HG02759 (cell line): ENCODE results near the gene AUTS2.
"Not testable (repeated sequence)": the region's sequence is repeated elsewhere in the genome, so short reads cannot be mapped to it uniquely, and the experiment has no call there.

ENCODE experiments used
- ATAC-seq: cut with Tn5 transposase; IDR thresholded peaks from one replicate; pipeline ENCODE4 v1.9.1; 2021; ENCODE audit warnings: mild to moderate bottlenecking, moderate library complexity; ENCODE audit not compliant: unreplicated experiment

The AUTS2 gene

GRCh38 chr7:69780379-69780778 lies 182.1 kb downstream of the AUTS2 start:
- ATAC-seq = no peak

GRCh38 chr7:69781412-69781846 lies 183.2 kb downstream of the AUTS2 start:
- no peak for ATAC-seq

- ATAC-seq = no peak
Measured at GRCh38 chr7:69782917-69783684, 184.8 kb downstream of the AUTS2 start.

GRCh38 chr7:69786130-69786529 lies 187.9 kb downstream of the AUTS2 start:
- not testable (repeated sequence) for ATAC-seq

DNA sequence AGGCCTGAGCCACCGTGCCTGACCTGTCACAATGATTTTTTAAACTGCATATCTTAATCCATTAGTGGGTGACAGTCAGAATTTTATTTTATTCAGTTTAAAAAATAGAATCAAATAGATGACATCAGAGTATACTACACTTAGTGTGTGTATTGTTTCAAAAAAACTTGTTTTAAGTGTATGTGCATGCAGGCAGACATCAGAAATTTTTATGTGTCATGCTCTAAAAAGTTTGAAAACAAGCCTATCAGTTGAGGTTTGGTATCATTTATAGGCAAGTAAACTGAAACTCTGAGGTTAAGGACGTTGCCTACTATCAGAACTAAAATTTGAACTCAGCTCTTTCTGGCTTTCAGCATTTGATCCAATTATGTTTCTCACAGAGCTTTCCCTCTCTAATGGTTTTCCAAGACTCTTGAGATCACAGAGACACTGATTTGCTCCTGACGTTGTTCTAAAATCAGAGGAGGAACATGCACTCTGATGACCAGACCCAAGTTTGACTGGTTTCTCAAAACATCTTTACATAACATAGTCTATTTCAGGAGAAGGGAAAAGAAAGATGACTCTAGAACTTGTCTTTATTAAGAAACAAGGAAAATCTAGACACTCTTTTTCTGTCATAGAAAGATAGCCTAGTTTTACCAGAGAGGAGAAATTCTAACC lies 188.6 kb downstream of the AUTS2 start:
- no peak for ATAC-seq

- no peak for ATAC-seq
Measured at GRCh38 chr7:69787736-69788431, 189.6 kb downstream of the AUTS2 start.

DNA sequence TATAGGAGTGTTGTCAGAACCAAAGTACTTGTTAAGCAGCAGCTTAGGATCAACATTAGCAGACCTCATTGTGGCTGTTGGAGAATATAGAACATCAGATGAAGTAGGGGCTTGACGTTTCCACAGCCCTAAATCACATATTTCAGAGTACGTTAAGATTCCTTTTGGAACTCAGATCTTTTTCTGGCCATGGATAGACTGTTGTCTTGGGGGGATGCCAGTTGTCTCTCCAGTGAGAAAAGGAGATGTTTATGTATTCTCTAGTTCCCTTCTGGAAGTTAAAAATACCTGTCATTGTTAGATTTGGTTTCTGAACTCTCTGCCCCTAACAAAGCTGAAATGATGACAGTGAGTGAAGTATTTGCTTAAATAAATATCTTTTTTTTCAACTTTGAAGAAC lies 191.3 kb downstream of the AUTS2 start:
- no peak for ATAC-seq

- ATAC-seq = no peak
Measured at GRCh38 chr7:69790977-69791724, 192.9 kb downstream of the AUTS2 start.

DNA sequence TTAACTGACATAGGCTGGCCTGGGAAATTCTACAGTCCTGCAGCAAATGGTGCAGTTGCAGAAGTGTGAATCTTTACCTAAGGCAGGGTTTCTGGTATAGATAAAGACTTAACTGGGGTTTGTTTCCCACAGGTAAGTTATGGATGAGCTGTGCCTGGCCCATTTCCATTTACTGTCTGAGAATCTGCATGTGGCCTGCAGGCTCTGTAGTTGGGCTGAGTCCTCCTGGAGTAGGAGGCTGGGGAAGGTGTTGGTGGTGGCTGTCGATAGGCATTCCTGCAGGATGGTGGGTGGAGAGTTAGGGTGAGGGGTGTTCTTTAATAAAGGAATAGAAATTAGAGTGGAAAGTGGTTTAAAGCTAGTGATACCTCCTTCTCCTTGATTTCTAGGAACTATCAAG lies 193.5 kb downstream of the AUTS2 start:
- no peak for ATAC-seq

DNA sequence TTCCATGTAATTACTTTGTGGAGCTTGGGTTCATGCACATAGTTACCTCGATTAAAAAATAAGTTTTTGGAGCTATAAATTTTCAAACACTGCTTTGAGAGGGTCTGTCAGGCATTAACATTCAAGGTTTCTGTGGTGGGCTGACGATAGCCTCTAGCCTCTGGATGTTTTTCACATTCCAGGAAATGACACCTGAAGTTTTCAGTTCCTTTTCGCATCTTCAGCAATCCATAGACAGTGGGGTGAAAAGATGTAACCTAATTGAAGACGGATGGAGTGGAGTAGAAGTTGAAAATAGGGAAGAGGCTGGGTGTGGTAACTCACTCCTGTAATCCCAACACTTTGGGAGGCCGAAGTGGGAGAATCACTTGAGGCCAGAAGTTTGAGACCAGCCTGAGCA lies 197.7 kb downstream of the AUTS2 start:
- ATAC-seq = no peak

DNA sequence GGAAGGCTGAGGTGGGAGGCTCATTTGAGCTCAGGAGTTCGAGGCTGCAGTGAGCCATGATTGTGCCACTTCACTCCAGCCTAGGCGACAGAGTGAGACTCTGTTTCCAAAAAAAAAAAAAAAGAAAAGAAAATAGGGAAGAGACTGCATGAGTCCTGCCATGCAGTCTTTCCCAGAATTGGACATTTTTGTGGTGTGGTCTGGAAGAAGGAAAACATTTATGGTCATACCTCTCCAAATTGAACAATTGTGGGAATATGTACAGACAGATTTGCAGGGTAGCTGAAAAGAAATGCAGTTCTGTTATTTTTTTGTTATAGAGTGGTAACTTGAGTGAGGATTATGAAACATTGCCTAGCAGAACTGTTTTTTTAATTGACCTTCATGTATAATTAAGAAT lies 198.1 kb downstream of the AUTS2 start:
- no peak for ATAC-seq

DNA sequence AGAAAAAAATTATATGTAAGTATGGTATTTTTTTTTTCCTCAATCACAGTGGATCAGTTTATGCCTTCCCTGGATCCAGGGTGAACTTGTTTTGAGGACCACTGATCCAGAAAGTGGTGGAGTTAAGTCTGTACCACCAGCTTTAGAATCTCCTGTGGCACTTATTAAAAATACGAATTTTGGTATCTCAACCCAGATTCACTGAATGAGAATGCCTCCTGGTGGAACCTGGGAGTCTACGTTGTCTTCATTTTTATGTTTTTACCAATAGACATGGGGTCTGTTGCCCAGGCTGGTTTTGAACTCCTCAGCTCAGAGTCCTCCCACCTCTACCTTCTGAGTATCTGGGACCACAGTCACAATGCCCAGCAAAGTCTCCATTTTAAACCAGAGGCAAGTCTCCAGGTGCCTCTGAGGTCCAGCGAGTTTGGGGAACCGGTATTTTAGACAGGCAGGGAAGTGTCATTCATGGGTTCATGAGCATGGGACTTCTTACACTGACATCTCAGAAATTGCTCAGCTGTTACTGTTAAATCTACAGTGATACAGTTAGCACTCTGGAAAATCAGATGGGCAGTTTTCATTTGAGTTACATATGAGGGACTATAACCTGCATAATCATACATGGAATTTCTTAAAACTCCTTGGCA lies 200.9 kb downstream of the AUTS2 start:
- no peak for ATAC-seq

GRCh38 chr7:69799990-69800389 lies 201.7 kb downstream of the AUTS2 start:
- no peak for ATAC-seq

- no peak for ATAC-seq
Measured at GRCh38 chr7:69800495-69800894, 202.2 kb downstream of the AUTS2 start.

- ATAC-seq = no peak
Measured at GRCh38 chr7:69801729-69802682, 203.7 kb downstream of the AUTS2 start.

- peak; percentile 88 for ATAC-seq
Measured at GRCh38 chr7:69803699-69804516, 205.6 kb downstream of the AUTS2 start.

GRCh38 chr7:69804962-69805361 lies 206.7 kb downstream of the AUTS2 start:
- no peak for ATAC-seq

- ATAC-seq = no peak
Measured at GRCh38 chr7:69808391-69808790, 210.1 kb downstream of the AUTS2 start.
